Activated naive CD4-positive, alpha-beta T cell treated with anti-CD3 and anti-CD28 coated beads, Interleukin-2, amount 10 ng/mL, durations not matched to agents 7 days and 5 days (primary cell): ENCODE measurements around the gene CDIPT.
"Not testable (repeated sequence)": the region's sequence is repeated elsewhere in the genome, so short reads cannot be mapped to it uniquely, and the experiment has no call there.

Experiments used
- CTCF ChIA-PET: fragments of 350-600 bp; sonication (Branson Sonifier 250); formaldehyde crosslinking; loops from one replicate; lab custom pipeline; 2021; ENCODE audit warnings: antibody characterized with exemption; lab: Charles Lee
- DNase-seq: peaks from one replicate; pipeline ENCODE4 v3.0.0-alpha.2; 2020
- H3K27ac Mint-ChIP-seq: one replicate; pipeline ENCODE4 v1.8.0; 2021; ENCODE audit warnings: mild to moderate bottlenecking, moderate library complexity, mixed read lengths
- H3K27me3 Mint-ChIP-seq: one replicate; pipeline ENCODE4 v1.8.0; 2021; ENCODE audit warnings: mild to moderate bottlenecking, mixed read lengths
- H3K36me3 Mint-ChIP-seq: one replicate; pipeline ENCODE4 v1.8.0; 2021; ENCODE audit warnings: mixed read lengths
- H3K4me1 Mint-ChIP-seq: one replicate; pipeline ENCODE4 v1.8.0; 2021; ENCODE audit warnings: mixed read lengths
- H3K4me3 Mint-ChIP-seq: one replicate; pipeline ENCODE4 v1.8.0; 2021; ENCODE audit warnings: mild to moderate bottlenecking, moderate library complexity, mixed read lengths
- H3K9me3 Mint-ChIP-seq: one replicate; pipeline ENCODE4 v1.8.0; 2021; ENCODE audit warnings: mixed read lengths

The CDIPT gene

DNA sequence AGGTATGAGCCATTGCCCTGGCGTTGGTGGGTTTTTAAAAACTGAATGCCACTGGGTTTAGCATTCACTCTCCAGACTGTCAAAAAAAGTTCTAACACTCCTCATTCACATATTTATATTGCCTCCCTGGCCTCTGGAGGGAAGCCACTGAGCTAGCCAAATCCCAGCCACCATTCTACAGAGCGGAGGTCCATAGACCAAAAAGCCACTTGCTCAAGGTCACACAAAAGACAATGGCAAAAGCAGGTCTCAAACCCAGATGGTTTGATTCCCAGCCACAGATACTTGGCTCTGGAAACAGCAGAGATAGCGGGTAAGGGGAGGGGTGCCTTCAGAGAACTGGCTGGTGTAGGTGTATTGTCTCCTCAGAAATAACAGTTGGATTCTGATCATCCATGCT, 18.0 kb upstream of the CDIPT start:
- Mint-ChIP-seq H3K9me3 (no peaks in the 10 kb centered on the region), H3K27ac (no peak overlapping the region), H3K4me1 (peaks cover 17% of the 10 kb centered on the region), H3K4me3 (no peak overlapping the region), H3K36me3 (no peaks in the 10 kb centered on the region), H3K27me3 (peaks cover 56% of the 10 kb centered on the region)
- CTCF ChIA-PET: no interaction called here
- DNase-seq: no peak

DNA sequence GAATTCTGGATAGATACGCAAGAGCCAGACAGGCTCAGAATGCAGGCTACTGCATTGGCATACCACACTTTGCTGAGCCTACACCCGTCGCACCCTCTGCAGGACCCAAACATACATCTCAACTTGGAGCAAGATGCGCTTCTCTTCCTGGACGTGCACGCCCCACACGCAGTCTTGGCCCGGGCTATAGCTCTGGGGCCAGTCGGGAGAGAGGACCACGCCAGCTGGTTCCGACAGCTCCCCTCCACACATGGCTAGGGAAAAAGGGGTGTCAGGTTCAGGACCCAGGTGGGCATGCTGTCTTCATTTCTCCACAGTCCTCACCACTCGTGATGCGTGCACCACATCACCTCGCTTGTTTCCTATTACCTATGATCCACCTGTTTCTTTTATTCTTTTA, 15.1 kb upstream of the CDIPT start:
- DNase-seq: no peak
- CTCF ChIA-PET: no interaction called here
- H3K9me3 Mint-ChIP-seq: no peaks in the 10 kb centered on the region
- peaks cover 17% of the 10 kb centered on the region for H3K4me1 Mint-ChIP-seq
- no peaks in the 10 kb centered on the region for H3K36me3 Mint-ChIP-seq
- no peak overlapping the region for H3K4me3 Mint-ChIP-seq
- no peak overlapping the region for H3K27ac Mint-ChIP-seq
- H3K27me3 Mint-ChIP-seq: peaks cover 63% of the 10 kb centered on the region

GRCh38 chr16:29877266-29877961, 14.4 kb upstream of the CDIPT start:
- DNase-seq: peak; percentile 66
- H3K4me3 Mint-ChIP-seq: peak overlapping the region; percentile 63
- H3K9me3 Mint-ChIP-seq: no peaks in the 10 kb centered on the region
- H3K27me3 Mint-ChIP-seq: peaks cover 56% of the 10 kb centered on the region
- CTCF ChIA-PET: interaction anchor here (0.6 kb wide), 1 partner anchor 29 kb away, joined by 3 read pairs; no protein-coding TSS in a partner anchor
- H3K4me1 Mint-ChIP-seq: peaks cover 17% of the 10 kb centered on the region
- no peaks in the 10 kb centered on the region for H3K36me3 Mint-ChIP-seq
- H3K27ac Mint-ChIP-seq: no peak overlapping the region

DNA sequence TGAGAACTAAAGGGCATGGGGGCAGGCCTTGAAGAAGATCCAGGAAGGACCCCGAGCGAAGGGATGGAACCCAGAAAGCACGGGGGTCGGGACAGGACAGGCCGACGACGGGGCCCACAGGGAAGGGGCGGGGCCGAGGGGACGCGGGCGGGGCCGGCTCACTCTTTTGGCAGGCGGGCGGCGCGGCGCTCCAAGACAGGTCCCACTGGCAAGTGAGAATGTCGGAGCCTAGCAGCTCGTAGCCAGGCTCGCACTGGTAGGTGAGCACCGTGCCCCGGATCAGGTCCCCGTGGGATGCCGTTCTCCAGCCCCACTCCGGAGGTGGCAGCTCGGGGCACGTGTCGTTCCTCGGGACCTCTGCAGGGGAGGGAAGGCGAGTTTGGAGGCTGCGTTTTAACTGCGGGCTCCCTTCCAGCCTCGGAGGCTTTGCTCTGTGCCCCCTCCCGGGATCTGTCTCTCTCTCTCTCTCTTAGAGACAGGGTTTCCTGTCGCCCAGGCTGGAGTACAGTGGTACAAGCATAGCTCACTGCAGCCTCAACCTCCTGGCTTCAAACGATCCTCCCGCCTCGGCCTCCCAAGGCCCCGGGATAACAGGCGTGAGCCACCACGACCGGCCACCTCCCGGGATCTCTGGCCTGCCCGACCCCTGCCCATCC, 13.7 kb upstream of the CDIPT start:
- peaks cover 17% of the 10 kb centered on the region for H3K4me1 Mint-ChIP-seq
- H3K9me3 Mint-ChIP-seq: no peaks in the 10 kb centered on the region
- H3K4me3 Mint-ChIP-seq: peak overlapping the region; percentile 63
- H3K36me3 Mint-ChIP-seq: no peaks in the 10 kb centered on the region
- peaks cover 56% of the 10 kb centered on the region for H3K27me3 Mint-ChIP-seq
- no peak overlapping the region for H3K27ac Mint-ChIP-seq
- CTCF ChIA-PET: interaction anchor here (0.6 kb wide), 1 partner anchor 29 kb away, joined by 3 read pairs; no protein-coding TSS in a partner anchor
- DNase-seq: peak; percentile 66

DNA sequence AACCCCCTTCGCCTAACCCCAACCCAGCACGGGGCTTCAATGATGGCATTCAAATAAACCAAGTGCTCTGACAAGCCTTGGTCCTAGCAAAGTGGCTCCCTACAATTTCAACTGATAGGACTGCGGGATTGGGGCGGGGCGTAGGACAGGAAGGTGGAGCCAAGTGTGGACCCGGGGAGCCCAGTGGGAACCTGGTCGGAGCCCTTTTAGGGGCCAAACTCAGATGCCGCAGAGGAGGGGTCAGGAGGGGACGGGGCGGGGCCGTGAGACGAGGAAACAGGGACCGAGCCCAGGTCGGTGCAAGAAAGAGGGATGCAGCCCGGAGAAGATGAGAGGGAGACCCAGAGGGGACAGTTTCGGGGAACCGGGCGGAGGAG, 13.2 kb upstream of the CDIPT start:
- CTCF ChIA-PET: no interaction called here
- no peak overlapping the region for H3K27ac Mint-ChIP-seq
- peak overlapping the region; percentile 63 for H3K4me3 Mint-ChIP-seq
- peaks cover 17% of the 10 kb centered on the region for H3K4me1 Mint-ChIP-seq
- DNase-seq: peak; percentile 42
- no peaks in the 10 kb centered on the region for H3K36me3 Mint-ChIP-seq
- peaks cover 55% of the 10 kb centered on the region for H3K27me3 Mint-ChIP-seq
- H3K9me3 Mint-ChIP-seq: no peaks in the 10 kb centered on the region

GRCh38 chr16:29875206-29875605, 12.2 kb upstream of the CDIPT start:
- no peak for DNase-seq
- no peaks in the 10 kb centered on the region for H3K36me3 Mint-ChIP-seq
- no peaks in the 10 kb centered on the region for H3K9me3 Mint-ChIP-seq
- no peak overlapping the region for H3K4me3 Mint-ChIP-seq
- H3K4me1 Mint-ChIP-seq: peaks cover 17% of the 10 kb centered on the region
- CTCF ChIA-PET: interaction anchor here (1.4 kb wide), 1 partner anchor 11 kb away, joined by 3 read pairs; no protein-coding TSS in a partner anchor
- peaks cover 48% of the 10 kb centered on the region for H3K27me3 Mint-ChIP-seq
- no peak overlapping the region for H3K27ac Mint-ChIP-seq

GRCh38 chr16:29873319-29873718, 10.3 kb upstream of the CDIPT start:
- H3K27me3 Mint-ChIP-seq: peaks cover 34% of the 10 kb centered on the region
- no peak for DNase-seq
- no peak overlapping the region for H3K27ac Mint-ChIP-seq
- no peaks in the 10 kb centered on the region for H3K9me3 Mint-ChIP-seq
- no peaks in the 10 kb centered on the region for H3K36me3 Mint-ChIP-seq
- H3K4me1 Mint-ChIP-seq: peaks cover 17% of the 10 kb centered on the region
- CTCF ChIA-PET: no interaction called here
- no peak overlapping the region for H3K4me3 Mint-ChIP-seq

DNA sequence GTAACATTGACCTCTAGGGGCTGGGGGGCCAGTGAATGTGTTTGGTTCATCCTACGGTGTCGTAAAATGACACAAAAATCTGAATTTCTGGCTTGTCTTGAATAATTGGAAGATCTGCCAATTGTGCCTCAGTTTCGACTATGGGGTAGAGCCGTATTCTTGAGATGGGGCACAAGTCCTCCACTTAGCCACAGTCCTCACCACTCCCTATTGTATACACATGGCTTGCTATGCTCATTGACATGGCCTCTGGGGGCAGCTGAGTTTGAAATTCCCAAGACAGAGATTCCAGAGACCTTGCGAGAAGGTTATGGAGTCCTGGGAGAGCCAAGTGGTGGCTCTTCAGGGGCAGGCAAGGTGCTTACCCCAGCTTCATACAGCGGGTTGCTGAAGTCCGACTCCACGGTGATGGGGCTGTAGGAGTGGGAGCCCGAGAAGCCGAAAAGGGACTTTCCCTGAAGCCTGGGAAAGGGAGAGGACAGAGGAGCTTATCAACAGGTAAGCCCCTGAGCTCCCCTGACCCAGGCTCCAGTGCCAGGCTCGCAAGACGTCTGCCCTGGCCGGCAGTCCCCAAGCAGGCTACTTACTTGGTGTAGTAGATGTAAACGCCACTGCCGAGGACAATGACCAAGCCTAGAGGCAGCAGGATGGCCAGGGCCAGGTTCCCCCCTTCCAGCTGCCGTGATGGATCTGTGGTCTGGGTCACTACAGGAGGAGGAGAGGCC, 9.0 kb upstream of the CDIPT start:
- H3K4me1 Mint-ChIP-seq: peaks cover 12% of the 10 kb centered on the region
- H3K27ac Mint-ChIP-seq: no peak overlapping the region
- no peaks in the 10 kb centered on the region for H3K36me3 Mint-ChIP-seq
- no peak for DNase-seq
- no peak overlapping the region for H3K4me3 Mint-ChIP-seq
- CTCF ChIA-PET: interaction anchor here (1.4 kb wide), 1 partner anchor 160 kb away, joined by 3 read pairs; the partner anchor contains the start of gene TLCD3B
- no peaks in the 10 kb centered on the region for H3K9me3 Mint-ChIP-seq
- peaks cover 28% of the 10 kb centered on the region for H3K27me3 Mint-ChIP-seq

DNA sequence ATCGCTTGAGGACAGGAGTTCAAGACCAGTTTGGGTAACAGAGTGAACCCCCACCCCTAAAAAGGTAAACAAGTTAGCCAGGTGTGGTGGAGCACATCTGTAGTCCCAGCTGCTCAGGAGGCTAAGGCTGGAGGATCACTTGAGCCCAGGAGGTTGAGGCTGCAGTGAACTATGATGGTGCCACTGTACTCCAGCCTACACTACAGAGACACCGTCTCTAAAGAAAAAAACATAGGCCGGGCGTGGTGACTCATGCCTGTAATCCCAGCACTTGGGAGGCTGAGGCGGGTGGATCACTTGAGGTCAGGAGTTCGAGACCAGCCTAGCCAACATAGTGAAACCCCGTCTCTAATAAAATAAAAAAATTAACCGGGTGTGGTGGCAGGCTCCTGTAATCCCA, 6.0 kb upstream of the CDIPT start:
- not testable (repeated sequence) for H3K27ac Mint-ChIP-seq, H3K4me3 Mint-ChIP-seq, DNase-seq

GRCh38 chr16:29868396-29869009, 5.5 kb upstream of the CDIPT start:
- H3K27ac Mint-ChIP-seq: no peak overlapping the region
- H3K4me1 Mint-ChIP-seq: peaks cover 11% of the 10 kb centered on the region
- no peak overlapping the region for H3K4me3 Mint-ChIP-seq
- no peaks in the 10 kb centered on the region for H3K9me3 Mint-ChIP-seq
- no peaks in the 10 kb centered on the region for H3K36me3 Mint-ChIP-seq
- DNase-seq: no peak
- H3K27me3 Mint-ChIP-seq: peaks cover 23% of the 10 kb centered on the region
- CTCF ChIA-PET: interaction anchor here (1.0 to 1.1 kb wide), 2 partner anchors 152 to 164 kb away, joined by 3 read pairs; no protein-coding TSS in a partner anchor

More for the DNA sequence above, 6.0 kb upstream of the CDIPT start:
- peaks cover 23% of the 10 kb centered on the region for H3K27me3 Mint-ChIP-seq
- not testable (repeated sequence) for H3K4me1 Mint-ChIP-seq, H3K9me3 Mint-ChIP-seq, H3K36me3 Mint-ChIP-seq
- CTCF ChIA-PET: interaction anchor here (1.0 kb wide), 1 partner anchor 152 kb away, joined by 3 read pairs; no protein-coding TSS in a partner anchor

DNA sequence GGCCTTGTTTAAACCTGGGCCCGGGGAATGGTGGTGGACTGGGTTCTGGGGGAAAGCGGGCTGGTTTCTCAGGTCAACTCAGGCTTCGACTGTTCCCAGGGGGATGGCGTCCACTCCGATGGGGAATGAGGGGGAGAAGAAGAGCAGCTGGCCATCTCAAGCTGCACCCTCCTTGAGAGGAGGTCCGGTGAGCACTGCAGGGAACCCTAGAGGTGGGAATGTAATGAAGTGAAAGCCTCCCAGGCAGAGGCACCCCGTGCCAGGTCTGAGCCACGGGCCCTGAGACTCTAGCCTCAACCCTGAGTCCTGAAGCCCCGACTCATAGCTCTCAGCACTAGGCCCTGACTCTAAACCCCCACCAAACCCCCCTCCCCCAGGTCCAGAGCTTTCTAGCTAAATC, 1.2 kb upstream of the CDIPT start:
- CTCF ChIA-PET: interaction anchor here (0.6 kb wide), 1 partner anchor 10 kb away, joined by 3 read pairs; no protein-coding TSS in a partner anchor
- no peak overlapping the region for H3K4me3 Mint-ChIP-seq
- H3K36me3 Mint-ChIP-seq: peaks cover 22% of the 10 kb centered on the region
- no peak overlapping the region for H3K27ac Mint-ChIP-seq
- H3K9me3 Mint-ChIP-seq: no peaks in the 10 kb centered on the region
- peaks cover 23% of the 10 kb centered on the region for H3K27me3 Mint-ChIP-seq
- DNase-seq: no peak
- H3K4me1 Mint-ChIP-seq: peaks cover 34% of the 10 kb centered on the region

DNA sequence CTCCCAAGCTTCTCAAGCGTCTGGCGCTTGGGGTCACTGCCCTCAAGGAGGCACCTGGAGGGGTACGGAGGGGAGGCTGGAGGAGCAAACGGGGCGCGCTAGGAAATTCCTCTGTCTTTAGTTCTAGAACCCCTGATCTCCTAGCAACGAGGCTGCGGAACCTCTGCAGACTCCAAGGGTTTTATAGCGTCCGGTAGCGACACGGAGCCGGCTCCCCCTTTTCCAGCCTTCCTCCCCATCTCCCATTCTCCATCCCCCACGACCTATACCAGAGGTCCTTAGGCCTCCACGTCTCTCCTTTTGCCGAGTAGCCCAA, 601 bp upstream of the CDIPT start:
- CTCF ChIA-PET: interaction anchor here (0.6 to 0.9 kb wide), 3 partner anchors 11 to 53 kb away, joined by 3 read pairs; no protein-coding TSS in a partner anchor
- Mint-ChIP-seq H3K36me3 (peaks cover 26% of the 10 kb centered on the region), H3K27me3 (peaks cover 23% of the 10 kb centered on the region), H3K4me3 (peak overlapping the region; percentile 94), H3K27ac (peak overlapping the region; percentile 98), H3K4me1 (peaks cover 34% of the 10 kb centered on the region), H3K9me3 (no peaks in the 10 kb centered on the region)
- DNase-seq: no peak

- Mint-ChIP-seq H3K36me3 (peaks cover 29% of the 10 kb centered on the region), H3K27ac (peak overlapping the region; percentile 98), H3K4me1 (peaks cover 31% of the 10 kb centered on the region), H3K27me3 (peaks cover 18% of the 10 kb centered on the region), H3K4me3 (peak overlapping the region; percentile 94), H3K9me3 (no peaks in the 10 kb centered on the region)
- DNase-seq: peak; percentile 34
- CTCF ChIA-PET: interaction anchor here (1.2 to 2.4 kb wide), 2 partner anchors 14 to 162 kb away, joined by 3 to 6 read pairs; no protein-coding TSS in a partner anchor
Observed at GRCh38 chr16:29862383-29862883, 593 bp downstream of the CDIPT start.
